GM19328 (cell line): ENCODE data around the gene SYNPO2.
"Not testable (repeated sequence)": the region's sequence is repeated elsewhere in the genome, so short reads cannot be mapped to it uniquely, and the experiment has no call there.

Experiments
- ATAC-seq: cut with Tn5 transposase; IDR thresholded peaks from one replicate; pipeline ENCODE4 v1.9.1; 2021; ENCODE audit warnings: mild to moderate bottlenecking, moderate library complexity; ENCODE audit not compliant: unreplicated experiment

Gene SYNPO2

GRCh38 chr4:119029847-119030535 is 141.3 kb downstream of the SYNPO2 start:
- ATAC-seq, result no peak

- ATAC-seq, result no peak
These were observed 141.9 kb downstream of the SYNPO2 start for GRCh38 chr4:119030536-119030890.

GRCh38 chr4:119031218-119031617 is 142.6 kb downstream of the SYNPO2 start:
- ATAC-seq, result no peak

- no peak for ATAC-seq
These were observed 144.4 kb downstream of the SYNPO2 start for GRCh38 chr4:119032921-119033685.

GRCh38 chr4:119034276-119035008 is 145.8 kb downstream of the SYNPO2 start:
- no peak for ATAC-seq

- no peak for ATAC-seq
These were observed 147.5 kb downstream of the SYNPO2 start for GRCh38 chr4:119035951-119036737.

GRCh38 chr4:119037709-119038108 is 149.1 kb downstream of the SYNPO2 start:
- ATAC-seq, result no peak

DNA sequence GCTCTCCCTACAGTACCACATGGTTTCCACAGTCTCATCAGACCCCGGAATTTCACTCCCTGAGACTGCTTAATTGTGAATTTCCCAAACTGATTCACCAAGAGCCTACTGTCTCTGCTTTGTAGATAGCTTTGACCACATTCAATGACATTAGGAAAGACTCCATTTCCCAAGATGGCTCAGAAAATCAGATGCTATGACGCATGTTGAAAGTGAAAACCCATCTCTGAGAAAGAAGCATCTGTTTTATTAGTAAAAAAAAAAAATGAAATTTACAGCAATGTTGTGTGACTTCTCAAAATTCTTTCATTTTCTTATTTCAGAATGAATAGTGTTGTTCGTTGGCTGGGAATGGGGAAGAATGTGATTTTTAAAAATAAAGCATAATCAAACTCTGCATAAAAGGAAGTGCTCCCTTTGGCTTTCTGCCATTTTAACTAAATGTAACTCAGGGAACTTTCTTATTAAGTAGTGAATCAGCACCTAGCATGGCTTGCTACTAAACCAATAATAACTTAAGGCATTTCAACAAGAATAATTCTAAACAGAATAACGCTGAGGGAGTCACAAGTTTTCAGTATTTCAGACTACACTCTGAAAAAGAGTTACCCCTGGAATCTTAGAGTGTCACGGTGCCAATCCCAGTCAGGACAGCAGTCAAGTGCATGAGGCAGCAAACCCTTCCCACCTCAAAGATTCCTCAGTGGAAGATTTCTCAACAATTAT is 149.6 kb downstream of the SYNPO2 start:
- ATAC-seq, result peak; percentile 43

DNA sequence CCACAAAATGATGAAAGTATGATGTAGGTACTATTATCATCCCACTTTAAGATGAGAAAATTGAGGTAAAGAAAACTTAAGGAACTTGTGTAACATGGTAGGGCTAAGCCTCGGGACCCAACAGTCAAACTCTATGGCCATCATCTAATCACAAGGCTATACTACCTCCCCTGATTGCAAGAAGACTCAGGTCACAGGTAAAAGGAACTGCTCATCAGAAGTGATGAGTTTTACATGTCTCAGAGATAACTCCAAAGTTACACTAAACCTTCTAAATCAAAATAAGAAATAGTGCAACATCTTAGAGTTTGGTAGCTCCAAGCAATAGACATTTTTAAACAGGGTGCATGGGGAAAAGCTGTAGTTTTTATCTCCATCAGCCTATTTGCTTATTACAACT is 150.5 kb downstream of the SYNPO2 start:
- ATAC-seq, result no peak

GRCh38 chr4:119039779-119040178 is 151.1 kb downstream of the SYNPO2 start:
- ATAC-seq, result no peak

DNA sequence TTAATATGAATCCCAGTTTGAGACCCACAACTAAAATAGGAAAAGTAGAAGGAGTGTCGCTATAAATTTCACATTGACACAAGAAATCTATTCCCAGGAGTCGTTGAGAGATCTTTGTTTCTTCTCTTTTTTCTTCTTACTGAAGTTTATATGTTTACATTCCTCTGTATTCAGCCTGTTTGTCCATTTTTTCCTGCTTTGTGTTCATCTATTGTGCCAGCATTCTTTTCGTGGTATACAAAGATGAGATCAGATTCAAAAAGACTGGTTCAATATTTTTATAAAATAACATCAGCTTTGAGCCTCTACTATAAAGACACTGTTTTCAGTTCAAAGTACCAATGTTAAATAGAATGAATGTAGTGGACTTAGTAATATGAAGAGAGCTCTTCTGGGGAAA is 151.6 kb downstream of the SYNPO2 start:
- ATAC-seq, result no peak

- no peak for ATAC-seq
These were observed 152.1 kb downstream of the SYNPO2 start for GRCh38 chr4:119040694-119041185.

- ATAC-seq, result no peak
These were observed 152.7 kb downstream of the SYNPO2 start for GRCh38 chr4:119041396-119041795.

DNA sequence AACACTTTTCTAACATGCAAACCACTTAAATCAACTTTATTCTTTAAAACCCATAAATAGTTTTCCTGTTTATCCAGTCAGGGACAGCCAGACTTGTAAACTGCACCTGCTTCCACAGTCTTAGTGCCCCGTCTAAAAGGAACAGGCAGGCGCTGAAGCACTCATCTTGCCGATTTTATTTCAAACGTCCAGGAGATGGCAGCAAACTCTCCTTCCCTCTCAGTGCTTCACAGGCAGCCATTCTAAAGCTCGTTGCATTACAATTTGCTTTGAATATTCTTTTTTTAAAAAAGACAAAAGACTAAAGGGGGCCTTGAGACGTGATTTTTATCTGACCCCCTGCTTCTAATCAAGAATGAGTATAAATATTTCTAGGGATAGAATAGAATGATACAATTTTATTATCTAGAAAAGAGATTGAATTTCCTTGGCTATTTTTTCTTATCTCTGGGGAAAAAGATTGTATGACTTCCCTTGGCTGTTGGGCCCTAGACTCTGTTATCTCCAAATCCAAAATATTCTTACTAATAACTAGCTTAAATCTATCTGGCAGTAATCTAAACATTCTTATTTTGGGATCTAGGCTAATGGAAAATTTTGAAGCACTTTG is 153.4 kb downstream of the SYNPO2 start:
- peak; percentile 84 for ATAC-seq

GRCh38 chr4:119046263-119046662 is 157.6 kb downstream of the SYNPO2 start:
- ATAC-seq, result no peak

DNA sequence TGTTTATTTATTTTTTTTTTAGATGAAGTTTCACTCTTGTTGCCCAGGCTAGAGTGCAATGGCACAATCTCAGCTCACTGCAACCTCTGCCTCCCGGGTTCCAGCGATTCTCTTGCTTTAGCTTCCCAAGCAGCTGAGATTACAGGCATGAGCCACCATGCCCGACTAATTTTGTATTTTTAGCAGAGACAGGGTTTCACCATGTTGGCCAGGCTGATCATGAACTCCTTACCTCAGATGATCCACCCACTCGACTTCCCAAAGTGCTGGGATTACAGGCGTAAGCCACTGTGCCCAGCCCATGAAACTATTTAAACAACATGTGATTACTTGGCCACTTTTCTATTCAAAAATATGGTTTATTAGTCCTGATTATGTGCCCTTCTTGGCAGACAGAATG is 158.4 kb downstream of the SYNPO2 start:
- ATAC-seq, result not testable (repeated sequence)

DNA sequence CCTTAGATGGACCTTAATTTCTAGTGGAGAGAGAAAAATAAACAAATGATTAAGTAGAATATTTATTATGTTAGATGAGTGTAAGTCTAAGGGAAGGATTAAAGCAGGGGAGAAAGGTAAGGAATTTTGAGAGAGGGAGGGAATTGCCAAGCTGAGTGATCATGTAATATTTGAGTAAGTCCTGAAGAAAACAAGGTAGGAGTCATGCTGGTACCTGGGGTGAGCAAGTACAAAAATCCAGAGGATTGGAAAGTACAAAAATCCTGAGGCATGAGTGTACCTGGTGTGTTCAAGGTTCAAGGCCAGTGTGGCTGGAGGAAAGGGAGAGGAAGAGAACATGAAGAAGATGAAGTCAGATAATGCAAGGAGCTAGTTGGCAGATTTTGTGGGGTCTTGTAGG is 159.8 kb downstream of the SYNPO2 start:
- ATAC-seq, result no peak

- ATAC-seq, result no peak
These were observed 160.7 kb downstream of the SYNPO2 start for GRCh38 chr4:119049342-119049741.

DNA sequence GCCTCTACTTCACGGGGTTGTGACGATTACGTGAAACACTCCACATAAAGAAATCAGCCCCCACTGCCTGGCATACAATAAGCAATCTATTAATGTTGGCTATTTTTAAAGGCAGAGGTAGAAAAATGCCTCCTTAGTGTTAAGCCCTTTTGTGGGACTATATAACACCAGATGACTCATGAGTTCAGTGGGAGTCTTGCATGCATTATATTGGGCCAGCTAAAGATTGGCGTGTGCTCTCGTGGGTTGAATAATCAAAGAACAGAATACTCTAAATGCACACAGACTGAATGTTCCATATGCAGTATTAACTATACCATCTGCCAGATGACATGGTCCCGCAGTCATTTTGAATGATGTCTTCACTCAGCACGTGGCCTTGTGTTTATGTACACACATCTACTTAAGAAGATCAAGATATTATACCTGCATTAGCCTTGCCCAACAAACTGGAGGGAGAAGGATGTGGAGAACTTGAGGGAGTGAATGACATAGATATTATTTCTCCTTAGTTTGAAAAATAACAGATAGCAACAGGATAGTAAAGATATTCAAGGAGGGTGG is 162.0 kb downstream of the SYNPO2 start:
- no peak for ATAC-seq
